Karpas-422 (cell line): ENCODE results near the gene ENTR1. TPM values are rescaled to one million over a fixed set of nuclear protein-coding genes. Genes with fewer than 3 reads are reported as not detected.

ENCODE experiments used
- DNase-seq: peaks from one replicate; pipeline ENCODE4 v3.0.0-alpha.2; 2015
- H2AFZ ChIP-seq: fragments of 200-600 bp; sonication (generic); 2 replicates; pipeline ENCODE4 v1.6.1; 2014; ENCODE audit warnings: antibody characterized with exemption, low read length, mixed read lengths
- H3K27ac ChIP-seq: fragments of 200-600 bp; sonication (generic); 2 replicates; pipeline ENCODE4 v1.5.1; 2014; ENCODE audit warnings: mild to moderate bottlenecking, low read length, moderate library complexity
- H3K27me3 ChIP-seq: fragments of 200-600 bp; sonication (generic); 2 replicates; pipeline ENCODE4 v1.6.1; 2014; ENCODE audit warnings: low read length, mixed read lengths
- H3K36me3 ChIP-seq: fragments of 200-600 bp; sonication (generic); 2 replicates; pipeline ENCODE4 v1.6.1; 2014; ENCODE audit warnings: low read length, mixed read lengths; ENCODE audit not compliant: insufficient read depth
- H3K4me1 ChIP-seq: fragments of 200-600 bp; sonication (generic); 2 replicates; pipeline ENCODE4 v1.6.1; 2014; ENCODE audit warnings: mild to moderate bottlenecking, low read length, mixed read lengths
- H3K4me2 ChIP-seq: fragments of 200-600 bp; sonication (generic); 2 replicates; pipeline ENCODE4 v1.6.1; 2014; ENCODE audit warnings: low read length, low read depth, mild to moderate bottlenecking; ENCODE audit not compliant: poor library complexity, severe bottlenecking
- H3K4me3 ChIP-seq: fragments of 200-600 bp; sonication (generic); 2 replicates; pipeline ENCODE4 v1.5.1; 2014; ENCODE audit warnings: mild to moderate bottlenecking, antibody characterized with exemption, low read length, mixed read lengths
- H3K79me2 ChIP-seq: fragments of 200-600 bp; sonication (generic); 2 replicates; pipeline ENCODE4 v1.6.1; 2014; ENCODE audit warnings: mild to moderate bottlenecking, low read length, mixed read lengths
- H3K9ac ChIP-seq: fragments of 200-600 bp; sonication (generic); 2 replicates; pipeline ENCODE4 v1.6.0; 2014; ENCODE audit warnings: low read length
- H3K9me2 ChIP-seq: fragments of 200-600 bp; sonication (generic), shearing (Covaris generic); replicated peaks from 2 replicates; pipeline ENCODE4 v1.6.0; 2014; ENCODE audit warnings: mild to moderate bottlenecking, low read length, moderate library complexity; ENCODE audit not compliant: insufficient read depth
- H3K9me3 ChIP-seq: fragments of 300-700, 200-600 bp; sonication (generic); 2 replicates; pipeline ENCODE4 v1.6.1; 2014; ENCODE audit warnings: low read length, mixed read lengths
- H4K20me1 ChIP-seq: fragments of 200-600 bp; sonication (generic); 2 replicates; pipeline ENCODE4 v1.6.1; 2014; ENCODE audit warnings: mild to moderate bottlenecking, antibody characterized with exemption, low read length, low read depth; ENCODE audit not compliant: insufficient read depth
- total RNA-seq: library from RNA; depleted of rRNA; stranded (reverse); fragments of >200 nt; shearing (Covaris generic); gene quantifications from 2 replicates; pipeline ENCODE4 v1.2.3, GENCODE V29; 2014; ENCODE audit warnings: low replicate concordance

Gene ENTR1
- total RNA-seq, 1 experiment from 2014 or later = 65.5 TPM

GRCh38 chr9:136394312-136395019 is 15.9 kb downstream of the ENTR1 start:
- no peak for DNase-seq
- Histone ChIP-seq H3K36me3 (peaks cover 21% of the 10 kb centered on the region), H3K9me3 (no peaks in the 10 kb centered on the region), H3K4me1 (peaks cover 11% of the 10 kb centered on the region), H3K9ac (no peak overlapping the region), H3K4me3 (no peak overlapping the region), H3K27me3 (no peaks in the 10 kb centered on the region), H3K9me2 (no peaks in the 10 kb centered on the region), H3K4me2 (no peak overlapping the region), H2AFZ (no peak overlapping the region), H3K27ac (no peak overlapping the region), H4K20me1 (peaks cover 14% of the 10 kb centered on the region; the same call in 1 of the 2 replicates), H3K79me2 (peaks cover 19% of the 10 kb centered on the region)

DNA sequence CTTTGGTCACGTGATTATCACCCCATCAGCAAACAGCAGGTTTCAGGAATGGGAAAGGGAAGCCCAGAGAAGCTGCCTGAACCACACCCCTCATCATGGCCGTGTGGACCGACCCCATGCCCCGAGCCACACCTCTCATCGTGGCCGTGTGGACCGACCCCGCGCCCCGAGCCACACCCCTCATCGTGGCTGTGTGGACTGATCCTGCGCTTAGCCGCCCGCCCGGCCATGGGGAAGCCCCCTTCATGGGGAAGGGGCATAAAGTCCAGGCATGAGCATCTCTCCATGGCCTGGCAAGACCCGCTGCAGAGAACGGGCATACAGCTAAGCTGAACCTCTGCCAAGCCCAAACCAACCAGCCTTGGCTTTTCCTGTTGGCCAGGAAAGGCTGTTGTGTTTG is 16.9 kb downstream of the ENTR1 start:
- H4K20me1 ChIP-seq = peaks cover 5% of the 10 kb centered on the region; the same call in 1 of the 2 replicates
- no peak overlapping the region for H3K27ac ChIP-seq
- H3K4me2 ChIP-seq = no peak overlapping the region
- peaks cover 9% of the 10 kb centered on the region for H3K79me2 ChIP-seq
- peaks cover 19% of the 10 kb centered on the region for H3K36me3 ChIP-seq
- no peak for DNase-seq
- H3K9me3 ChIP-seq = no peaks in the 10 kb centered on the region
- H3K27me3 ChIP-seq = no peaks in the 10 kb centered on the region
- H3K9ac ChIP-seq = no peak overlapping the region
- H3K9me2 ChIP-seq = no peaks in the 10 kb centered on the region
- H3K4me3 ChIP-seq = no peak overlapping the region
- H3K4me1 ChIP-seq = peaks cover 5% of the 10 kb centered on the region
- H2AFZ ChIP-seq = no peak overlapping the region

DNA sequence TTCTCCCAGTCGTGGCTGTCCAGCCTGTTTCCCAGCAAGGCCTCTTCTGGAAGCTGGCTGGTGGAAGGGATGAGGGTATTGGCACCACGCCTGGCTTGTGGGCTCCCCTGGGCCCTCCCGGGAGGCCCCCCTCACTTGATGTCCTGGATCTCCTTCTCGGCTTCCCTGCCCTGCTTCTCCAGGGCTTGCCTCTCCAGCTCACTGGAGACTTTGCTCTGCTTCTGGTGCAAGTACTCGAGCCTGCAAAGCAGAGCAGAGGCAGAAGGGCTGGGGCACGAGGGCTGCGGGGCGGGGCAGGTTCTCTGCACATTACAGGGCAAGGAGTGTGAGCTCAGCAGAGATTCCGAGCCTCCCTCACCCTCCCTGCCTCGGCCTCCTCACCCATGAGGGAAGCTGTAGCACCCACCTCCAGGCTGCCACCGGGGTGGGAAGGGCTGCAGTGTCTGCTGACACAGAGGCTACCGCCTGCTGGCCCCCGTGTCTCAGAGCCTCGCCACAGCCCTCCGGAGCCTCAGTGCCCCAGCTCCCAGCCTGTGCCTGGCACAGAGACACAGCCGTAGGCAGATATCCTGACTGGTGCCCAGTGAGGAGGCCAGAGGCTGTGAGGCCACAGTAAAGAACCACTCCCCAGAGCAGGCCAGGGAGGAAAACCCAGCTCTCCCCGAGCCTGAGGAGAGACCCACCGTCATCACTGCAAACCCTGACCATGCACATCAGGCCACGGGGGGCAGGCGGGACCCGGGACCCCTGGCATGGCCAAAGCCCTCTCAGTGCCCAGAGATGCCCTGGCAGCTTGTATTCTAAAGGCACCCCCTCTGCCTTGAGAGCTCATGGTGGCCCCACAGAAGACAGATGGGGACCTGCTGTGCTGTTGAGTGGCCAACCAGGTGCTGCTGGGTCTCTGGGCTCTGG is 17.6 kb downstream of the ENTR1 start:
- H3K4me2 ChIP-seq = no peak overlapping the region
- no peak overlapping the region for H3K9ac ChIP-seq
- peaks cover 20% of the 10 kb centered on the region for H3K36me3 ChIP-seq
- no peak for DNase-seq
- no peaks in the 10 kb centered on the region for H3K27me3 ChIP-seq
- H3K4me1 ChIP-seq = no peaks in the 10 kb centered on the region
- no peak overlapping the region for H3K27ac ChIP-seq
- no peak overlapping the region for H3K4me3 ChIP-seq
- H2AFZ ChIP-seq = no peak overlapping the region
- H3K9me2 ChIP-seq = no peaks in the 10 kb centered on the region
- no peaks in the 10 kb centered on the region for H3K9me3 ChIP-seq
- peaks cover 2% of the 10 kb centered on the region for H3K79me2 ChIP-seq
- no peaks in the 10 kb centered on the region for H4K20me1 ChIP-seq

GRCh38 chr9:136391737-136392537 is 18.5 kb downstream of the ENTR1 start:
- no peak overlapping the region for H2AFZ ChIP-seq
- DNase-seq = no peak
- H3K27ac ChIP-seq = no peak overlapping the region
- no peaks in the 10 kb centered on the region for H3K9me2 ChIP-seq
- no peaks in the 10 kb centered on the region for H4K20me1 ChIP-seq
- H3K4me3 ChIP-seq = no peak overlapping the region
- H3K4me2 ChIP-seq = no peak overlapping the region
- no peak overlapping the region for H3K9ac ChIP-seq
- H3K27me3 ChIP-seq = no peaks in the 10 kb centered on the region
- peaks cover 17% of the 10 kb centered on the region for H3K36me3 ChIP-seq
- no peaks in the 10 kb centered on the region for H3K9me3 ChIP-seq
- H3K79me2 ChIP-seq = no peaks in the 10 kb centered on the region
- H3K4me1 ChIP-seq = no peaks in the 10 kb centered on the region

DNA sequence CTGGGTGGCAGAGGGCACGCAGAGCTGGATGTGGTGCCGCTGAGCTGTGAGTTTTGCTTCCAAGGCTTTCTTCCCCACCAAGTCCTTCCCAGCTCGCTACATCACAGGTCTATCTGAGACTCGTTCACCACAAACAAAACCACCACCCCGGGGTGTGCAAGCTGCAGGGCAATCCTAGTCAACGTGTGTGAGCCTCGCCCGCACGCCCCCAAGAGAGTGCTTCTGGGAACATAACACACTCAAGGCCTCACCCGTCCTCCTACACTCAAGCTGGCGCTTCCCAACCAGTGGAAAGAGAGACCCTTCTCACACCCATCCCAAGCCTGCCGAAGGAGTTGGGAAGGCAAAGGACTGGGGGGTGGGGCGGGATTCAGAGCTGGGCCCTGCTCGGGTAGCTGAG is 21.0 kb downstream of the ENTR1 start:
- Histone ChIP-seq H3K4me2 (no peak overlapping the region), H3K36me3 (peaks cover 17% of the 10 kb centered on the region; the same call in 1 of the 2 replicates), H4K20me1 (0 out of 2 replicates have a peak, but pooled peaks cover 5% of the 10 kb centered on the region), H3K27me3 (no peaks in the 10 kb centered on the region), H3K9me2 (no peaks in the 10 kb centered on the region), H3K27ac (no peak overlapping the region), H3K4me3 (no peak overlapping the region), H3K9ac (no peak overlapping the region), H2AFZ (no peak overlapping the region), H3K79me2 (no peaks in the 10 kb centered on the region), H3K4me1 (no peaks in the 10 kb centered on the region), H3K9me3 (no peaks in the 10 kb centered on the region)
- no peak for DNase-seq

DNA sequence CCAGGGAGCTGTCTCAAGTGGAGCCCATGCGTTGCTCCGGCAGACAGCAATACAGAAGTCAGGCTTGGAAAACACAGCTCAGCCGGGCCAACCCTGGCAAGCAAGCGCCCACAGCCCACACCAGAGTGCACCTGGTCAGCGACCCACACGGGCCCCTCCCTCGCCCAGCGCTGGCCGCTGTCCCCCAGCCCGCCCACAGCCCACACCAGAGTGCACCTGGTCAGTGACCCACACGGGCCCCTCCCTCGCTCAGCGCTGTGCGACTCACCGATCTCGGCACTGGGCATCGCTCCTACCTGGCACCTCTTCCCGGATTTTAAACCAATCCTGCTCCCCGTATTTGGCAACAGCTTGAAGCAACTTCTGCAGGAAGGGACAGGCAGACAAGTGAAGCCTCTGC is 23.2 kb downstream of the ENTR1 start:
- H4K20me1 ChIP-seq = 0 out of 2 replicates have a peak, but pooled peaks cover 5% of the 10 kb centered on the region
- H3K9me3 ChIP-seq = no peaks in the 10 kb centered on the region
- no peak overlapping the region for H2AFZ ChIP-seq
- H3K79me2 ChIP-seq = no peaks in the 10 kb centered on the region
- no peak for DNase-seq
- H3K36me3 ChIP-seq = peaks cover 17% of the 10 kb centered on the region; the same call in 1 of the 2 replicates
- no peak overlapping the region for H3K4me3 ChIP-seq
- H3K27ac ChIP-seq = no peak overlapping the region
- H3K4me2 ChIP-seq = no peak overlapping the region
- no peaks in the 10 kb centered on the region for H3K27me3 ChIP-seq
- no peak overlapping the region for H3K9ac ChIP-seq
- no peaks in the 10 kb centered on the region for H3K9me2 ChIP-seq
- H3K4me1 ChIP-seq = no peaks in the 10 kb centered on the region

DNA sequence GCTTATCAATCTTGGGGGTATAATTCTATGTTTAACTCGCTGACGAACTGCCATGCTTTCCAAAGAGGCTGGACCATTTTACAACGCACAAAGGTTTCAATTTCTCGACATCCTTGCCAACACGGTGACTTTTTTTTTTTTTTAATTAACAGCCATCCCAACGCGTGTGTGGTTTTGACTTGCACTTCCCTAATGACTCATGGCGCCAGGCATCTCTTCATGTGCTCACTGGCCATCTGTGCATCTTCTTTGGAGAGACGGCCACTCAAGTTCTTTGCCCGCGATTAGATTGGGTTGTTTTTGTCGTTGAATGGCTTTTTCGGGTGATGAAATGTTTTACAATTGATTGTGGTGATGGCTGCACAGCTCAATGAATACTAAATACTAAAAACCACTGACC is 24.4 kb downstream of the ENTR1 start:
- Histone ChIP-seq H3K27ac (no peak overlapping the region), H3K27me3 (no peaks in the 10 kb centered on the region), H3K4me2 (no peak overlapping the region), H4K20me1 (0 out of 2 replicates have a peak, but pooled peaks cover 5% of the 10 kb centered on the region), H3K36me3 (peaks cover 14% of the 10 kb centered on the region; the same call in 1 of the 2 replicates), H3K4me3 (no peak overlapping the region), H3K4me1 (no peaks in the 10 kb centered on the region), H2AFZ (no peak overlapping the region), H3K9ac (no peak overlapping the region), H3K9me3 (no peaks in the 10 kb centered on the region), H3K79me2 (no peaks in the 10 kb centered on the region), H3K9me2 (no peaks in the 10 kb centered on the region)
- DNase-seq = no peak
